Omental fat pad (tissue), 4 donors: Measurements from ENCODE around the gene KCNAB1. TPM values are rescaled to one million over a fixed set of nuclear protein-coding genes. Genes with fewer than 3 reads are reported as not detected.

Experiments used
- ATAC-seq: fragments of 150-250 bp; one replicate; pipeline ENCODE4 v1.9.1; 2016; ENCODE audit warnings: mild to moderate bottlenecking, moderate library complexity; ENCODE audit not compliant: low FRiP score
- DNase-seq: peaks from one replicate; pipeline ENCODE4 v3.0.0-alpha.2; 2019; ENCODE audit warnings: low spot score
- total RNA-seq, 4 donors: library from RNA; depleted of rRNA; stranded (reverse); fragments of >200 nt; gene quantifications; one replicate each; pipeline ENCODE4 v1.1.0, GENCODE V29; 2016
- TF ChIP-seq, protein P1 (sequence below), 3 donors: fragments of 450-650 bp; IDR thresholded peaks; one replicate each; pipeline ENCODE4 v1.5.1; 2016 to 2017; ENCODE audit warnings: antibody characterized with exemption in 3 of 3, mild to moderate bottlenecking in 3 of 3, moderate library complexity in 2 of 3

Gene KCNAB1
- total RNA-seq, 4 donors from 2014 or later = 2.2 to 12.6 (median 5.7) TPM

DNA sequence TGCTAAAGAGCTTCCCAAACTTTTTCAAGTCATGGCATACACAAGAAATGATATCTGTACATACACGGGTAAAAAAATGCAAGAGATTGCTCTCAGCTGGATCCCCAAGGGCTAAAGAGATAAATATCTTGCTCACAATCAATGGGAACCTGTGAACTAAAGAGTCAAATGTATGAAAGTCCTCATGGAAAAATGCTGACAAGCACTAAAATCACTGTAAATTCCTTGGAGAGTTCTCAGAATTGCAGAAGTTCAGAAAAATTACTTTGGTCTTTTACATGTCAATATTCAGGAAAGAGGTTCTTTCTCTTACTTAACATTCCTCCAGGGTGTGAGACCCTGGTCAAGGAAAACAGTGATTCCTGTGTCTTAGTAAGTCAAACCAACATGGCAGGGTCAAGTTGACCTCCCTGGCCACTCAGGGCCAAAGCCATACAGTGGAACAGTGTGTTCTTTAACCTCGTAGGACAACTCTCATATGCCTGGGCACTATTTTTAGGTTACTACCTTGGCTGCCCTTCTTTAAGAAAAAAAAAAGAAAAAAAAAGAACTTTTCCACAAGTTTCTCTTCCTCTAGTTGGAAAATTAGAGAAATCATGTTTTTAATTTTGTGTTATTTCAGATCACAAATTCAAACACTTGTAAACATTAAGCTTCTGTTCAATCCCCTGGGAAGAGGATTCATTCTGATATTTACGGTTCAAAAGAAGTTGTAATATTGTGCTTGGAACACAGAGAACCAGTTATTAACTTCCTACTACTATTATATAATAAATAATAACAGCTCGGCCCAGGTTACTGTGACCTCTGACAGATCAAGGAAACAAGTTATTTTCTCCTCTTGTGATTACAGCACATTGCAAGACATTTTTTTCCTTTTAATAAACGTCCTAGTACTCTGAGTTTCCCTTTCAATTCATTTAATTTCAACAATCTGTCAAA lies 422.0 kb downstream of the KCNAB1 start:
- no peak for ATAC-seq
- no peak for DNase-seq
- TF ChIP-seq, protein P1, sequence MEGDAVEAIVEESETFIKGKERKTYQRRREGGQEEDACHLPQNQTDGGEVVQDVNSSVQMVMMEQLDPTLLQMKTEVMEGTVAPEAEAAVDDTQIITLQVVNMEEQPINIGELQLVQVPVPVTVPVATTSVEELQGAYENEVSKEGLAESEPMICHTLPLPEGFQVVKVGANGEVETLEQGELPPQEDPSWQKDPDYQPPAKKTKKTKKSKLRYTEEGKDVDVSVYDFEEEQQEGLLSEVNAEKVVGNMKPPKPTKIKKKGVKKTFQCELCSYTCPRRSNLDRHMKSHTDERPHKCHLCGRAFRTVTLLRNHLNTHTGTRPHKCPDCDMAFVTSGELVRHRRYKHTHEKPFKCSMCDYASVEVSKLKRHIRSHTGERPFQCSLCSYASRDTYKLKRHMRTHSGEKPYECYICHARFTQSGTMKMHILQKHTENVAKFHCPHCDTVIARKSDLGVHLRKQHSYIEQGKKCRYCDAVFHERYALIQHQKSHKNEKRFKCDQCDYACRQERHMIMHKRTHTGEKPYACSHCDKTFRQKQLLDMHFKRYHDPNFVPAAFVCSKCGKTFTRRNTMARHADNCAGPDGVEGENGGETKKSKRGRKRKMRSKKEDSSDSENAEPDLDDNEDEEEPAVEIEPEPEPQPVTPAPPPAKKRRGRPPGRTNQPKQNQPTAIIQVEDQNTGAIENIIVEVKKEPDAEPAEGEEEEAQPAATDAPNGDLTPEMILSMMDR (IDR thresholded peaks at IDR 0.05) = no peak

GRCh38 chr3:156543043-156543555 lies 422.7 kb downstream of the KCNAB1 start:
- no peak for DNase-seq

GRCh38 chr3:156547637-156548036 lies 427.3 kb downstream of the KCNAB1 start:
- TF ChIP-seq, protein P1 (IDR thresholded peaks at IDR 0.05) = no peak
- ATAC-seq = no peak
- DNase-seq = no peak

More at GRCh38 chr3:156543043-156543555, 422.7 kb downstream of the KCNAB1 start:
- TF ChIP-seq, protein P1 (IDR thresholded peaks at IDR 0.05) = no peak
- ATAC-seq = no peak

- TF ChIP-seq, protein P1 (IDR thresholded peaks at IDR 0.05) = no peak
- DNase-seq = no peak
- ATAC-seq = no peak
These were observed 427.8 kb downstream of the KCNAB1 start for GRCh38 chr3:156548041-156548687.

DNA sequence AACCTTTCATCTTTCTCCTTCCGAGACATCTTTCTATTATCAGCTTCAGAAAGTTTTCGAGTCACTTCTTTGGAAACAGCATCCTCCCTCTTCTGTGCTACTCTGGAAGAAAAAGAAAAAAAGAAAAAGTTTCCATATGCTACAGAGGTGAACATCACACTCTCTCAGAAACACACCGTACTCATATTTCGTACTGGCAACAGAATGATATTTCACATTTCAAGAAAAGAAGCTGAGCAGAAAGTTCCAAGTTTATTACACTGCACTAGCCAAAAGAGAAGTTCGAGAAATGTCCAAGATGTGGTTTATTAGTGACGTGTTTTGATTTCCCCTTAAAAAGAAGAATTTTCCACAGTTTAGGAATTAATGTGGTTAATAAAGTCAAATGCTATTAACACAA lies 428.5 kb downstream of the KCNAB1 start:
- TF ChIP-seq, protein P1 (IDR thresholded peaks at IDR 0.05) = no peak
- no peak for ATAC-seq
- no peak for DNase-seq

GRCh38 chr3:156551261-156551660 lies 430.9 kb downstream of the KCNAB1 start:
- TF ChIP-seq, protein P1 (IDR thresholded peaks at IDR 0.05) = no peak
- no peak for ATAC-seq

More at GRCh38 chr3:156551261-156551660, 430.9 kb downstream of the KCNAB1 start:
- DNase-seq = no peak
